Measurements from ENCODE around the gene GORASP1. TPM values are rescaled to one million over a fixed set of nuclear protein-coding genes. Genes with fewer than 3 reads are reported as not detected.

Gene GORASP1
- total and polyA plus RNA-seq, 2 experiments from 2014 or later, result 10.3 to 38.3 TPM

DNA sequence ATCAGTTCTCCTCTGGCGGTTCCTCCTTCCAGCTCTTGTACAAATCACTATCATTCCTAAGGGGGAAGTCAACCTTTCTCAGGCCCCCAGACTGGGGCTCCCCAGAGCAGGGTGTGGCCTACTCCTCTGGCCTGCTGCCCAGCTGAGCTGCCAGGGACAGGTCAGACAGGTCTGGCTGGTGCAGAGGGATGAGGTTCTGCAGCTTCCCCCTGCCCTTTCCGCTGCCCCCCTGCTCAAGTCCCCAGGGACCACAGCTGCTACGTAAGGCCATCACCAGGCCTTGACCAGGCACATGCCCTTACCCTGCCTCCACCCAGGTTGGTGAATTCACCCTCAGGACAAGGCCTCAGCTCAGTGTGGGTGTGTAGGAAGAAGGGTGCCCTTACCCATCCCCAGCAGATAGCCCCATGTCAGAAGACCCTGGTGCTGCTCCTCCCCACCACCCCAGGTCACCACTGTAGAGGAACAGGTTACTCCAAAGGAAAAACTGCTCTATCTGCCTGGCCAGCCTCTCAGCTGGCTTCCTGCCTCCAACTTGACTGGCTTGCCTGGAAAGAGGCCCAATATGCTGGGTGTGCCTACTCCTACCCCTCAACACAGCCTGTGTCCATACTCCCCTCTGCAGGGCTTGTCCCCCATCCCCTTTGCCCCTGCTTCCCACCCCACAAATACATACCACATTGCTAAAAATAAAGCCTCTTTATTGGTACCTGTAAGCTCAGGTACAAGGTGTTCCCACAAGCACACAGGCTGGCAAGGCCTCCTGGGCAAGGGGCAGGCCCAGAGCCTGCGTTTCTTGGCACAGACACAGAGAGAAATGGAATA is 34.0 kb upstream of the GORASP1 start:
- Mint-ChIP-seq H3K4me1 (peaks cover 8% of the 10 kb centered on the region), H3K4me3 (no peak overlapping the region), H3K36me3 (ENCODE audit: low read depth) (peaks cover 38% of the 10 kb centered on the region), H3K27ac (no peak overlapping the region), H3K9me3 (no peaks in the 10 kb centered on the region), H3K27me3 (ENCODE audit: insufficient read depth, low read depth, poor library complexity) (peaks cover 12% of the 10 kb centered on the region)
- TF ChIP-seq CREB1 (CRISPR knock-in tag; IDR thresholded peaks at IDR 0.05; ENCODE audit: low read depth) (no peak), STAT1 (IDR thresholded peaks at IDR 0.05; ENCODE audit: unreplicated experiment) (no peak), JUNB (IDR thresholded peaks at IDR 0.05; ENCODE audit: unreplicated experiment) (no peak), ZNF114 (CRISPR knock-in tag; IDR thresholded peaks at IDR 0.05) (no peak), EZH2 (IDR thresholded peaks at IDR 0.05; ENCODE audit: low read depth, unreplicated experiment) (no peak), NANOG (IDR thresholded peaks at IDR 0.05; ENCODE audit: borderline replicate concordance) (no peak), POLR2AphosphoS5 (IDR thresholded peaks at IDR 0.05; ENCODE audit: low read depth) (no peak), EZH2phosphoT487 (IDR thresholded peaks at IDR 0.05; ENCODE audit: unreplicated experiment) (no peak), ZNF331 (CRISPR knock-in tag; IDR thresholded peaks at IDR 0.05; ENCODE audit: low read depth) (no peak)
- TF ChIP-seq, protein P1, sequence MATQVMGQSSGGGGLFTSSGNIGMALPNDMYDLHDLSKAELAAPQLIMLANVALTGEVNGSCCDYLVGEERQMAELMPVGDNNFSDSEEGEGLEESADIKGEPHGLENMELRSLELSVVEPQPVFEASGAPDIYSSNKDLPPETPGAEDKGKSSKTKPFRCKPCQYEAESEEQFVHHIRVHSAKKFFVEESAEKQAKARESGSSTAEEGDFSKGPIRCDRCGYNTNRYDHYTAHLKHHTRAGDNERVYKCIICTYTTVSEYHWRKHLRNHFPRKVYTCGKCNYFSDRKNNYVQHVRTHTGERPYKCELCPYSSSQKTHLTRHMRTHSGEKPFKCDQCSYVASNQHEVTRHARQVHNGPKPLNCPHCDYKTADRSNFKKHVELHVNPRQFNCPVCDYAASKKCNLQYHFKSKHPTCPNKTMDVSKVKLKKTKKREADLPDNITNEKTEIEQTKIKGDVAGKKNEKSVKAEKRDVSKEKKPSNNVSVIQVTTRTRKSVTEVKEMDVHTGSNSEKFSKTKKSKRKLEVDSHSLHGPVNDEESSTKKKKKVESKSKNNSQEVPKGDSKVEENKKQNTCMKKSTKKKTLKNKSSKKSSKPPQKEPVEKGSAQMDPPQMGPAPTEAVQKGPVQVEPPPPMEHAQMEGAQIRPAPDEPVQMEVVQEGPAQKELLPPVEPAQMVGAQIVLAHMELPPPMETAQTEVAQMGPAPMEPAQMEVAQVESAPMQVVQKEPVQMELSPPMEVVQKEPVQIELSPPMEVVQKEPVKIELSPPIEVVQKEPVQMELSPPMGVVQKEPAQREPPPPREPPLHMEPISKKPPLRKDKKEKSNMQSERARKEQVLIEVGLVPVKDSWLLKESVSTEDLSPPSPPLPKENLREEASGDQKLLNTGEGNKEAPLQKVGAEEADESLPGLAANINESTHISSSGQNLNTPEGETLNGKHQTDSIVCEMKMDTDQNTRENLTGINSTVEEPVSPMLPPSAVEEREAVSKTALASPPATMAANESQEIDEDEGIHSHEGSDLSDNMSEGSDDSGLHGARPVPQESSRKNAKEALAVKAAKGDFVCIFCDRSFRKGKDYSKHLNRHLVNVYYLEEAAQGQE (IDR thresholded peaks at IDR 0.05; ENCODE audit: unreplicated experiment), result no peak
- TF ChIP-seq, protein P2, sequence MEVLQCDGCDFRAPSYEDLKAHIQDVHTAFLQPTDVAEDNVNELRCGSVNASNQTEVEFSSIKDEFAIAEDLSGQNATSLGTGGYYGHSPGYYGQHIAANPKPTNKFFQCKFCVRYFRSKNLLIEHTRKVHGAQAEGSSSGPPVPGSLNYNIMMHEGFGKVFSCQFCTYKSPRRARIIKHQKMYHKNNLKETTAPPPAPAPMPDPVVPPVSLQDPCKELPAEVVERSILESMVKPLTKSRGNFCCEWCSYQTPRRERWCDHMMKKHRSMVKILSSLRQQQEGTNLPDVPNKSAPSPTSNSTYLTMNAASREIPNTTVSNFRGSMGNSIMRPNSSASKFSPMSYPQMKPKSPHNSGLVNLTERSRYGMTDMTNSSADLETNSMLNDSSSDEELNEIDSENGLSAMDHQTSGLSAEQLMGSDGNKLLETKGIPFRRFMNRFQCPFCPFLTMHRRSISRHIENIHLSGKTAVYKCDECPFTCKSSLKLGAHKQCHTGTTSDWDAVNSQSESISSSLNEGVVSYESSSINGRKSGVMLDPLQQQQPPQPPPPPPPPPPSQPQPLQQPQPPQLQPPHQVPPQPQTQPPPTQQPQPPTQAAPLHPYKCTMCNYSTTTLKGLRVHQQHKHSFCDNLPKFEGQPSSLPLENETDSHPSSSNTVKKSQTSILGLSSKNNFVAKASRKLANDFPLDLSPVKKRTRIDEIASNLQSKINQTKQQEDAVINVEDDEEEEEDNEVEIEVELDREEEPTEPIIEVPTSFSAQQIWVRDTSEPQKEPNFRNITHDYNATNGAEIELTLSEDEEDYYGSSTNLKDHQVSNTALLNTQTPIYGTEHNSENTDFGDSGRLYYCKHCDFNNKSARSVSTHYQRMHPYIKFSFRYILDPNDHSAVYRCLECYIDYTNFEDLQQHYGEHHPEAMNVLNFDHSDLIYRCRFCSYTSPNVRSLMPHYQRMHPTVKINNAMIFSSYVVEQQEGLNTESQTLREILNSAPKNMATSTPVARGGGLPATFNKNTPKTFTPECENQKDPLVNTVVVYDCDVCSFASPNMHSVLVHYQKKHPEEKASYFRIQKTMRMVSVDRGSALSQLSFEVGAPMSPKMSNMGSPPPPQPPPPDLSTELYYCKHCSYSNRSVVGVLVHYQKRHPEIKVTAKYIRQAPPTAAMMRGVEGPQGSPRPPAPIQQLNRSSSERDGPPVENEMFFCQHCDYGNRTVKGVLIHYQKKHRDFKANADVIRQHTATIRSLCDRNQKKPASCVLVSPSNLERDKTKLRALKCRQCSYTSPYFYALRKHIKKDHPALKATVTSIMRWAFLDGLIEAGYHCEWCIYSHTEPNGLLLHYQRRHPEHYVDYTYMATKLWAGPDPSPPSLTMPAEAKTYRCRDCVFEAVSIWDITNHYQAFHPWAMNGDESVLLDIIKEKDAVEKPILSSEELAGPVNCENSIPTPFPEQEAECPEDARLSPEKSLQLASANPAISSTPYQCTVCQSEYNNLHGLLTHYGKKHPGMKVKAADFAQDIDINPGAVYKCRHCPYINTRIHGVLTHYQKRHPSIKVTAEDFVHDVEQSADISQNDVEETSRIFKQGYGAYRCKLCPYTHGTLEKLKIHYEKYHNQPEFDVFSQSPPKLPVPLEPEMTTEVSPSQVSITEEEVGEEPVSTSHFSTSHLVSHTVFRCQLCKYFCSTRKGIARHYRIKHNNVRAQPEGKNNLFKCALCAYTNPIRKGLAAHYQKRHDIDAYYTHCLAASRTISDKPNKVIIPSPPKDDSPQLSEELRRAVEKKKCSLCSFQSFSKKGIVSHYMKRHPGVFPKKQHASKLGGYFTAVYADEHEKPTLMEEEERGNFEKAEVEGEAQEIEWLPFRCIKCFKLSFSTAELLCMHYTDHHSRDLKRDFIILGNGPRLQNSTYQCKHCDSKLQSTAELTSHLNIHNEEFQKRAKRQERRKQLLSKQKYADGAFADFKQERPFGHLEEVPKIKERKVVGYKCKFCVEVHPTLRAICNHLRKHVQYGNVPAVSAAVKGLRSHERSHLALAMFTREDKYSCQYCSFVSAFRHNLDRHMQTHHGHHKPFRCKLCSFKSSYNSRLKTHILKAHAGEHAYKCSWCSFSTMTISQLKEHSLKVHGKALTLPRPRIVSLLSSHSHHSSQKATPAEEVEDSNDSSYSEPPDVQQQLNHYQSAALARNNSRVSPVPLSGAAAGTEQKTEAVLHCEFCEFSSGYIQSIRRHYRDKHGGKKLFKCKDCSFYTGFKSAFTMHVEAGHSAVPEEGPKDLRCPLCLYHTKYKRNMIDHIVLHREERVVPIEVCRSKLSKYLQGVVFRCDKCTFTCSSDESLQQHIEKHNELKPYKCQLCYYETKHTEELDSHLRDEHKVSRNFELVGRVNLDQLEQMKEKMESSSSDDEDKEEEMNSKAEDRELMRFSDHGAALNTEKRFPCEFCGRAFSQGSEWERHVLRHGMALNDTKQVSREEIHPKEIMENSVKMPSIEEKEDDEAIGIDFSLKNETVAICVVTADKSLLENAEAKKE (CRISPR knock-in tag; IDR thresholded peaks at IDR 0.05), result no peak
- TF ChIP-seq, protein P3, sequence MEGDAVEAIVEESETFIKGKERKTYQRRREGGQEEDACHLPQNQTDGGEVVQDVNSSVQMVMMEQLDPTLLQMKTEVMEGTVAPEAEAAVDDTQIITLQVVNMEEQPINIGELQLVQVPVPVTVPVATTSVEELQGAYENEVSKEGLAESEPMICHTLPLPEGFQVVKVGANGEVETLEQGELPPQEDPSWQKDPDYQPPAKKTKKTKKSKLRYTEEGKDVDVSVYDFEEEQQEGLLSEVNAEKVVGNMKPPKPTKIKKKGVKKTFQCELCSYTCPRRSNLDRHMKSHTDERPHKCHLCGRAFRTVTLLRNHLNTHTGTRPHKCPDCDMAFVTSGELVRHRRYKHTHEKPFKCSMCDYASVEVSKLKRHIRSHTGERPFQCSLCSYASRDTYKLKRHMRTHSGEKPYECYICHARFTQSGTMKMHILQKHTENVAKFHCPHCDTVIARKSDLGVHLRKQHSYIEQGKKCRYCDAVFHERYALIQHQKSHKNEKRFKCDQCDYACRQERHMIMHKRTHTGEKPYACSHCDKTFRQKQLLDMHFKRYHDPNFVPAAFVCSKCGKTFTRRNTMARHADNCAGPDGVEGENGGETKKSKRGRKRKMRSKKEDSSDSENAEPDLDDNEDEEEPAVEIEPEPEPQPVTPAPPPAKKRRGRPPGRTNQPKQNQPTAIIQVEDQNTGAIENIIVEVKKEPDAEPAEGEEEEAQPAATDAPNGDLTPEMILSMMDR (conservative IDR thresholded peaks at IDR 0.05; ENCODE audit: low read depth in 2 of 2), result no peak
- TF ChIP-seq, protein P4, sequence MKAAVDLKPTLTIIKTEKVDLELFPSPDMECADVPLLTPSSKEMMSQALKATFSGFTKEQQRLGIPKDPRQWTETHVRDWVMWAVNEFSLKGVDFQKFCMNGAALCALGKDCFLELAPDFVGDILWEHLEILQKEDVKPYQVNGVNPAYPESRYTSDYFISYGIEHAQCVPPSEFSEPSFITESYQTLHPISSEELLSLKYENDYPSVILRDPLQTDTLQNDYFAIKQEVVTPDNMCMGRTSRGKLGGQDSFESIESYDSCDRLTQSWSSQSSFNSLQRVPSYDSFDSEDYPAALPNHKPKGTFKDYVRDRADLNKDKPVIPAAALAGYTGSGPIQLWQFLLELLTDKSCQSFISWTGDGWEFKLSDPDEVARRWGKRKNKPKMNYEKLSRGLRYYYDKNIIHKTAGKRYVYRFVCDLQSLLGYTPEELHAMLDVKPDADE (IDR thresholded peaks at IDR 0.05), result no peak
- Histone ChIP-seq H3K79me2 (replicated peaks; ENCODE audit: insufficient read depth) (0 out of 2 replicates have a peak, but pooled peaks cover 6% of the 10 kb centered on the region), H4K20me1 (replicated peaks; ENCODE audit: insufficient read depth) (peaks cover 7% of the 10 kb centered on the region), H3K27me3 (ENCODE audit: insufficient read depth) (no peaks in the 10 kb centered on the region), H3F3A (replicated peaks; ENCODE audit: low read depth) (no peaks in the 10 kb centered on the region), H3K36me3 (ENCODE audit: insufficient read depth) (peaks cover 17% of the 10 kb centered on the region; the same call in 1 of the 2 replicates), H3K27ac (ENCODE audit: low read depth) (no peak overlapping the region), H3K4me1 (ENCODE audit: insufficient read depth) (0 out of 2 replicates have a peak, but pooled peaks cover 2% of the 10 kb centered on the region), H3K9me2 (ENCODE audit: insufficient read depth) (no peaks in the 10 kb centered on the region), H3K4me2 (no peak overlapping the region), H3K4me3 (no peak overlapping the region), H2AFZ (no peak overlapping the region)
- DNase-seq (ENCODE audit: low spot score) (no peak), ATAC-seq (peak; percentile 16; the same call in 1 of the 3 replicates)
